Type B pancreatic cell (in vitro differentiated cells): ENCODE results near the gene RFTN1. TPM values are rescaled to one million over a fixed set of nuclear protein-coding genes. Genes with fewer than 3 reads are reported as not detected.
A peak's percentile ranks its signal among the peaks of the same experiment; 100 is the strongest.

Experiments
- DNase-seq: peaks from one replicate; pipeline ENCODE4 v3.0.0; 2021; ENCODE audit warnings: mixed read lengths; ENCODE audit not compliant: unreplicated experiment; ENCODE audit errors: extremely low spot score
- H3K27ac Mint-ChIP-seq: 2 replicates; pipeline ENCODE4 v1.8.0; 2021; ENCODE audit warnings: mild to moderate bottlenecking, mixed read lengths
- H3K27me3 Mint-ChIP-seq: 2 replicates; pipeline ENCODE4 v1.8.0; 2021; ENCODE audit warnings: mixed read lengths
- H3K36me3 Mint-ChIP-seq: 2 replicates; pipeline ENCODE4 v1.8.0; 2021; ENCODE audit warnings: mixed read lengths
- H3K4me1 Mint-ChIP-seq: one replicate; pipeline ENCODE4 v1.8.0; 2021; ENCODE audit warnings: mixed read lengths; ENCODE audit not compliant: unreplicated experiment
- H3K4me3 Mint-ChIP-seq: 2 replicates; pipeline ENCODE4 v1.8.0; 2021; ENCODE audit warnings: mild to moderate bottlenecking, mixed read lengths
- H3K9me3 Mint-ChIP-seq: 2 replicates; pipeline ENCODE4 v1.8.0; 2021; ENCODE audit warnings: mixed read lengths
- CTCF ChIP-seq: fragments of 200-600 bp; sonication (generic); conservative IDR thresholded peaks from 2 replicates; pipeline ENCODE4 v1.5.0; 2021; ENCODE audit warnings: antibody characterized with exemption, mild to moderate bottlenecking
- total RNA-seq: library from RNA; stranded (reverse); gene quantifications from 2 replicates; pipeline ENCODE4 v1.2.1, GENCODE V29; 2021; ENCODE audit warnings: low replicate concordance

Gene RFTN1
- total RNA-seq, 1 donor from 2014 or later = 18.3 TPM

DNA sequence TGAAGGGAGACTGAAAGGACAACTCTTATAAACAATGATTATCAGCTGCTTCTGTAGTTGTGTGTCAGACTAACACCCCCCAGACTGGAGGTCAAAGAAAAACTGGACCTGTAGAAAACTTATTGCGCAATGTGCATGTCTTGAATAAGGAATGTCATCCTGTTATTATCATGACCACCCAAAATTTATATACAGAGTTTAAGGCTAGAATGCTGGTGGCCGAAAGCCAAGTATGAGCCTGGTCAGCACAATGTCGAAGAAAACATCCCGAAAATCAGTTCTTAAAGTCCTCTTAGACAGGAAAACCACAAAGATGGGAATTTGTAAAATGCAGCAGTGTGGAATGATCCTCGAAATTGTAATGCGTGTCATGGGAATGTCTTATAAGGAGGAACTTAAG lies 29.3 kb downstream of the RFTN1 start:
- H3K9me3 Mint-ChIP-seq = no peaks in the 10 kb centered on the region
- H3K27me3 Mint-ChIP-seq = peaks cover 18% of the 10 kb centered on the region
- H3K4me3 Mint-ChIP-seq = no peak overlapping the region
- H3K27ac Mint-ChIP-seq = no peak overlapping the region
- no peak for DNase-seq
- TF ChIP-seq CTCF = no peak
- H3K36me3 Mint-ChIP-seq = peaks cover 12% of the 10 kb centered on the region
- H3K4me1 Mint-ChIP-seq = peaks cover 26% of the 10 kb centered on the region

DNA sequence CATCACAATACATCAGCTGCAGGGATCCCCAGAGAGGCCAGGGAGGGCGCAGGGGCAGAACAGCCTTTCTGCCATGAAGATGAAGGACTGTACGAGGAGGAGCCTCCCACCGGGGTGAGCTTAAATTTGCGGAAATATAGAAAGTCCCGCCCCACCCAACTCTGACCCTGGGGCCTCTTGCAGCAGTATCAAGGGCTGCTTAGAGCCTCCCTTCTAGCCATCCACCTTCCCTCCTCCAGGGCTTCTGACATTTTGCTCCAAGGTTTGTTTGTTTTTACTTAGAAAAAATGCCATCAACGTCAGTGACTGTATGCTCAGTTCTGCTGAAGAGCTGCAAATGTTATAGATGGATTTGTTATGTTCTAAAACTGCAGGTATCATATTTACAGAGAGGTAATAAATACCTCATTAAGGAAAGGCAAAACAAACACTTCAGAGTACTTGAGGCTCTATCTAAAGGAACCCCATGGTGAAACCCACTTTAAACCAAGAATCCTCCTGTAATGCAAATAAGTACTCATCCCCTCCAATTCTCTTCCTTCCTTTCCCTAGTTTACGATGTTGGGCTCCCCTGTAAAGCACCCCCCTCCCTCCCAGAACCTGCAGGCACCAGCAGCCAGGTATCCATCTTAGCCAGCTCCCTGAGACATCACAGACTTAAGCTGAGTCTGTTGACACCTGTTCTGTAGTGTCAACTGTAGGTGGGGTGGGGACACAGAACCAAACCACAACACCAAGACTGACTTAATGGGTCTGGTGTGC lies 30.5 kb downstream of the RFTN1 start:
- Mint-ChIP-seq H3K36me3 (peaks cover 9% of the 10 kb centered on the region), H3K4me1 (peaks cover 31% of the 10 kb centered on the region), H3K27me3 (peaks cover 18% of the 10 kb centered on the region), H3K9me3 (no peaks in the 10 kb centered on the region), H3K4me3 (no peak overlapping the region), H3K27ac (no peak overlapping the region)
- DNase-seq = no peak
- no peak for TF ChIP-seq CTCF

DNA sequence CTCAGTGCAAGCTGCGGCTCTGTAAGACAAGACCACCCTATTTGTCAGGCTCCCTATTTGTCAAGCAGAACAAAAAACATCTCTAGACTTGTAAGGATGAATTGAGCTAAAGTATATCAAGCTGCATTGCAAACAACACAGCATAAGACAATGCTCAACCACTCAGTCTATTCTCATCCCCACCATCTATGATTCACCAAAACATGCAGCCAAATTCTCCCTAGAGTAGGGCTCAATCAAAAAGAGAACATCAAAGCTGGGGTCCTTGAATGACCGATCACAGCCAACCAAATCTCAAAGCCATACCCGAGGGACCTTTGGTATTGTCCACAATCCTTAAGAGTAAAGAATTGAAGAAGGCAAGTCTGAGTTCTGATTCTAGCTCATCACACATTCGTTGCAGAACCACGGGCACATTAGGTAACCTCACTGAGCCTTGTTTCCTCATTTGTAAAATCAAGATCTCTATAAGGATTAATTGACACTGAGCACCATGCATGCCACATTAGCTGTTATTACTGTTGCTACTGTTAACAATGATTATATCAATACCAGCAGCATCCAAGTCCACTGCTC lies 31.2 kb downstream of the RFTN1 start:
- H3K9me3 Mint-ChIP-seq = no peaks in the 10 kb centered on the region
- no peak for DNase-seq
- TF ChIP-seq CTCF = no peak
- H3K4me3 Mint-ChIP-seq = no peak overlapping the region
- H3K27ac Mint-ChIP-seq = no peak overlapping the region
- H3K27me3 Mint-ChIP-seq = peaks cover 18% of the 10 kb centered on the region
- peaks cover 9% of the 10 kb centered on the region for H3K36me3 Mint-ChIP-seq
- H3K4me1 Mint-ChIP-seq = peaks cover 33% of the 10 kb centered on the region

DNA sequence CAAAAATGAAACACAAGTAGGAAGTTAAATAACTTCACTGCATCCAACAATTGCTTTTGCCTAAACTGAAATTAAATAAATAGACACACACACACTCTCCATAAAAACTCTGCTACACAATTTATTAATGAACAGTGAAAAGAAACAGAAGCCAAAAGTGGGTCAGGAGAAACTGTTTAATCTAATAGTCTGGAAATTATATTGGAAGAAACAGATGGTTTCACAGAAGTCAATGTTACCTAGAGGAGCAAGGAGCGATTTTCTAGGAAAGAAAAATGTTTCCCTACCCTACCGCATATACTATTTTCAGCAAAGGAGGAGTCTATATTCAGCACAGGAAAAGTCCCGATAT lies 32.0 kb downstream of the RFTN1 start:
- H3K4me1 Mint-ChIP-seq = peaks cover 41% of the 10 kb centered on the region
- peaks cover 8% of the 10 kb centered on the region for H3K36me3 Mint-ChIP-seq
- peaks cover 16% of the 10 kb centered on the region for H3K27me3 Mint-ChIP-seq
- H3K9me3 Mint-ChIP-seq = no peaks in the 10 kb centered on the region
- peak overlapping the region; percentile 37 for H3K27ac Mint-ChIP-seq
- peak overlapping the region; percentile 34 for H3K4me3 Mint-ChIP-seq
- TF ChIP-seq CTCF = no peak
- DNase-seq = no peak

DNA sequence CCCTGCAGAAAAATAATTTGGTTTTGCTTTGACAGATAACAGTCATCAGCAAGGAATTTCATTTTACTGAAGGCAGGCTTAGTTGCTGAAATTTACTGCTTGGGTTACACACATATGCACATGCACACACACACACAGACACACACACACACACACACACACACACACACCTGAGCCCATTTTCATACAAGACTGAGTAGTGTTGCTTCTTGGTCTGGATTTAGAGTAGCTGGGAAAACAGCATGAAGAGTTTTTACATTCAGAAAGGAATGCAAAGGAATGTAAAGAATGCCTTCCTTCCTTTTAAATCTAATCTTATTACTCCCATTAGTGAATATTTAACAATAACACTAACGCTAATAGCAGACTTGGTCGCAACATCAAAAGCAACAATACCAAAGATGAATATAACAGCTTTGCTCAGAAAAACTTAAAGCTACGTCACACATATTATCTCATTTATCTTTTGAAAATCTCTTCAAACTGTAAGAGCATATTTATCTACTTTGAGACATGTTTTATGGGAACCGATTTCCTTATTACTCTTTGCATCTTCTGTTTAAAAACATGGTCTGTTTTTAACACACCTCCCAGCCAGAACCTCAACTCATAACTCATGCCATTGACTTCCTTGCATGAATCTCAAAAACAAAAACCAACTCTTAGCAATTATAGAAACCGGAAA lies 32.5 kb downstream of the RFTN1 start:
- Mint-ChIP-seq H3K4me3 (peak overlapping the region; percentile 34), H3K27me3 (peaks cover 11% of the 10 kb centered on the region)

More for the DNA sequence above, 32.5 kb downstream of the RFTN1 start:
- TF ChIP-seq CTCF = no peak
- H3K9me3 Mint-ChIP-seq = no peaks in the 10 kb centered on the region
- no peak for DNase-seq
- peak overlapping the region; percentile 37 for H3K27ac Mint-ChIP-seq
- H3K36me3 Mint-ChIP-seq = peaks cover 6% of the 10 kb centered on the region
- peaks cover 42% of the 10 kb centered on the region for H3K4me1 Mint-ChIP-seq
